ENCODE results near the gene TEAD1. TPM values are rescaled to one million over a fixed set of nuclear protein-coding genes. Genes with fewer than 3 reads are reported as not detected.
"Not testable (repeated sequence)": the region's sequence is repeated elsewhere in the genome, so short reads cannot be mapped to it uniquely, and the experiment has no call there.

Gene TEAD1
- total RNA-seq, 1 donor from 2014 or later, result 163 TPM

GRCh38 chr11:12756454-12756806 lies 82.2 kb downstream of the TEAD1 start:
- TF ChIP-seq CTCF (IDR thresholded peaks at IDR 0.05; ENCODE audit: unreplicated experiment), result no peak
- no peaks in the 10 kb centered on the region for H3K27me3 Mint-ChIP-seq (ENCODE audit: low read depth)
- H3K4me1 Mint-ChIP-seq, result peaks cover 72% of the 10 kb centered on the region
- H3K36me3 Mint-ChIP-seq, result no peaks in the 10 kb centered on the region
- H3K9me3 Mint-ChIP-seq, result no peaks in the 10 kb centered on the region
- no peak for DNase-seq (ENCODE audit: low spot score in 2 of 2, unreplicated experiment in 2 of 2)
- no peak overlapping the region for H3K4me3 Mint-ChIP-seq
- H3K27ac Mint-ChIP-seq, result peak overlapping the region; percentile 62

- Mint-ChIP-seq H3K4me1 (peaks cover 72% of the 10 kb centered on the region), H3K27me3 (ENCODE audit: low read depth) (no peaks in the 10 kb centered on the region), H3K27ac (peak overlapping the region; percentile 77), H3K36me3 (no peaks in the 10 kb centered on the region), H3K9me3 (no peaks in the 10 kb centered on the region), H3K4me3 (no peak overlapping the region)
- TF ChIP-seq CTCF (IDR thresholded peaks at IDR 0.05; ENCODE audit: unreplicated experiment), result no peak
- no peak for DNase-seq (ENCODE audit: low spot score in 2 of 2, unreplicated experiment in 2 of 2)
Observed at GRCh38 chr11:12756867-12757266, 82.6 kb downstream of the TEAD1 start.

GRCh38 chr11:12757416-12757815 lies 83.2 kb downstream of the TEAD1 start:
- no peak for TF ChIP-seq CTCF (IDR thresholded peaks at IDR 0.05; ENCODE audit: unreplicated experiment)
- no peak for DNase-seq (ENCODE audit: low spot score in 2 of 2, unreplicated experiment in 2 of 2)
- Mint-ChIP-seq H3K4me1 (peaks cover 74% of the 10 kb centered on the region), H3K9me3 (no peaks in the 10 kb centered on the region), H3K27ac (peak overlapping the region; percentile 77), H3K4me3 (no peak overlapping the region), H3K36me3 (no peaks in the 10 kb centered on the region), H3K27me3 (ENCODE audit: low read depth) (no peaks in the 10 kb centered on the region)

GRCh38 chr11:12758117-12758516 lies 83.9 kb downstream of the TEAD1 start:
- H3K27me3 Mint-ChIP-seq (ENCODE audit: low read depth); H3K4me3 Mint-ChIP-seq; H3K27ac Mint-ChIP-seq; DNase-seq (ENCODE audit: low spot score in 2 of 2, unreplicated experiment in 2 of 2); H3K36me3 Mint-ChIP-seq; H3K9me3 Mint-ChIP-seq: not testable (repeated sequence)
- peaks cover 80% of the 10 kb centered on the region for H3K4me1 Mint-ChIP-seq

GRCh38 chr11:12761029-12761428 lies 86.8 kb downstream of the TEAD1 start:
- Mint-ChIP-seq H3K9me3 (no peaks in the 10 kb centered on the region), H3K36me3 (peaks cover 8% of the 10 kb centered on the region), H3K27me3 (ENCODE audit: low read depth) (no peaks in the 10 kb centered on the region), H3K4me3 (no peak overlapping the region), H3K27ac (peak overlapping the region; percentile 96), H3K4me1 (peaks cover 80% of the 10 kb centered on the region)
- no peak for DNase-seq (ENCODE audit: low spot score in 2 of 2, unreplicated experiment in 2 of 2)
- no peak for TF ChIP-seq CTCF (IDR thresholded peaks at IDR 0.05; ENCODE audit: unreplicated experiment)

GRCh38 chr11:12762278-12762677 lies 88.1 kb downstream of the TEAD1 start:
- TF ChIP-seq CTCF (IDR thresholded peaks at IDR 0.05; ENCODE audit: unreplicated experiment), result no peak
- DNase-seq (ENCODE audit: low spot score in 2 of 2, unreplicated experiment in 2 of 2), result no peak
- Mint-ChIP-seq H3K4me3 (peak overlapping the region; percentile 20), H3K27me3 (ENCODE audit: low read depth) (no peaks in the 10 kb centered on the region), H3K9me3 (no peaks in the 10 kb centered on the region), H3K36me3 (peaks cover 13% of the 10 kb centered on the region), H3K4me1 (peaks cover 77% of the 10 kb centered on the region), H3K27ac (peak overlapping the region; percentile 96)
